HepG2 (cell line): Measurements from ENCODE around the gene ACVR1C. TPM values are rescaled to one million over a fixed set of nuclear protein-coding genes. Genes with fewer than 3 reads are reported as not detected.

Source experiments
- ATF4 ChIP-seq, 2 experiments: fragments of 450-650 bp in 1 of 2; sonication (generic) in 1 of 2; formaldehyde crosslinking; IDR thresholded peaks; 2 replicates each; pipeline versions ENCODE4 v1.5.0 to v1.8.0; 2020 to 2022; ENCODE audit warnings: mild to moderate bottlenecking in 1 of 2, missing genetic modification reagents in 1 of 2
- CHD4 ChIP-seq: fragments of 200-600 bp; sonication (generic); IDR thresholded peaks from 2 replicates; pipeline ENCODE4 v1.7.0; 2017; ENCODE audit warnings: mild to moderate bottlenecking, low read length, borderline replicate concordance
- FIP1L1 ChIP-seq: fragments of 200-400 bp; formaldehyde crosslinking; IDR thresholded peaks from 2 replicates; pipeline ENCODE4 v1.6.1; 2018; ENCODE audit warnings: low read depth, mild to moderate bottlenecking, low read length, moderate library complexity, borderline replicate concordance; ENCODE audit not compliant: insufficient read depth
- MAX ChIP-seq: IDR thresholded peaks from 2 replicates; pipeline ENCODE4 v1.6.1; 2012; ENCODE audit warnings: inconsistent platforms
- MTA1 ChIP-seq: sonication (generic); formaldehyde crosslinking; IDR thresholded peaks from 2 replicates; pipeline ENCODE4 v1.4.0; 2020; ENCODE audit warnings: missing genetic modification reagents, mild to moderate bottlenecking, borderline replicate concordance
- PLRG1 ChIP-seq: fragments of 450-650 bp; conservative IDR thresholded peaks from 2 replicates; pipeline ENCODE4 v1.6.1; 2016
- PRDM4 ChIP-seq: sonication (generic); formaldehyde crosslinking; IDR thresholded peaks from 2 replicates; pipeline ENCODE4 v1.9.0; 2021; ENCODE audit warnings: missing genetic modification reagents, borderline replicate concordance
- SMC3 ChIP-seq: IDR thresholded peaks from 2 replicates; pipeline ENCODE4 v1.6.1; 2011; ENCODE audit warnings: low read length, improper control_type of control experiment
- ZNF350 ChIP-seq: sonication (generic); formaldehyde crosslinking; IDR thresholded peaks from 2 replicates; pipeline ENCODE4 v1.4.0; 2020; ENCODE audit warnings: mild to moderate bottlenecking, low read depth, missing genetic modification reagents, borderline replicate concordance
- ZNF407 ChIP-seq: sonication (generic); formaldehyde crosslinking; IDR thresholded peaks from one replicate; pipeline ENCODE4 v1.5.1; 2020; ENCODE audit warnings: mild to moderate bottlenecking, missing genetic modification reagents; ENCODE audit errors: not compliant biosample characterization
- polyA plus RNA-seq, 8 experiments: library from polyadenylated mRNA; depleted of rRNA in 3 of 8; stranded (reverse) in 7 of 8; unstranded in 1 of 8; fragments of >200 nt; fragmentation: Illumina TruSeq in 4 of 8; extraction: Trizol in 4 of 8; gene quantifications; 2 replicates each; pipeline versions ENCODE4 v1.2.1 to v1.2.3, GENCODE V29; 2011 to 2016; ENCODE audit warnings: low read depth in 4 of 8, missing spikeins in 1 of 8, mixed read lengths in 1 of 8; ENCODE audit not compliant: insufficient read depth in 1 of 8
- total RNA-seq, 5 experiments: library from RNA; depleted of rRNA; stranded (reverse); fragments of >200 nt; fragmentation: Illumina TruSeq; extraction: Trizol; gene quantifications; 2 replicates each; pipeline ENCODE4 v1.2.3, GENCODE V29; 2016; ENCODE audit warnings: low read depth in 1 of 5
- TF ChIP-seq, protein P1 (sequence below): sonication (generic); formaldehyde crosslinking; IDR thresholded peaks from 2 replicates; pipeline ENCODE4 v1.5.0; 2020; ENCODE audit warnings: mild to moderate bottlenecking, missing genetic modification reagents, moderate library complexity
- TF ChIP-seq, protein P2 (sequence below): sonication (generic); formaldehyde crosslinking; IDR thresholded peaks from 2 replicates; pipeline ENCODE4 v1.4.0; 2020; ENCODE audit warnings: mild to moderate bottlenecking, low read depth, missing genetic modification reagents

Gene ACVR1C
- total and polyA plus RNA-seq, 2 of the 13 experiments (the other 11 are each of a cell fraction or from before 2014, with no cell fraction given): 0.05 to 1.0 TPM

DNA sequence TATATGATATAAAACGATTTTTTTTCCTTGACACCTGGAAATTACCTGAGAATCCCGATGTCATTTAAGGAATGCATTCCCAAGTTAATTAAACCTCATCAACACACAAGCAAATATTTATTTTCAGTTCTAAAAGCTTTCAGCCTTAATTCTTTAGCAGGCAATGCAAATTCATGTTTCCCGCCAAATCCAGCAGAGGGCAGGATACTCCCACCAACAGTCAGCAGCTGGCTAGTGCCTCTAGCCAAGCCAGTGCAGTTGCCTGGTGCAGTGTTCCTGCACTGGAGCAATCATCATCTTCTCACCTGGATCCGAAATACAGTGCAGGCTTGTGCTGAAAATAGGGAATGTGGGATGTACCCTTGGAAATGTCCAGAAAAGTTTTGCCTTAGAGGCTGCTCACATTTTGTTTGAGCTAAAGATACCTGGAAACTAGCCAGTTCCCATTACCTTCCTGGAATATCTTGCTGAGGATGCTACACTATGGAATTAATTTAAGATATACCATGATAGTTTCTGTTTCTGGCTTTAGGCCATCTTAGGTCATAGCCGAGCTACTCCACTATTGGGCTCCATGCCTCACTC, 136.4 kb downstream of the ACVR1C start (continued):
- TF ChIP-seq PLRG1 (no peak), FIP1L1 (no peak), MAX (no peak), ZNF407 (CRISPR knock-in tag) (no peak), ZNF350 (no peak), ATF4 (CRISPR knock-in tag; IDR thresholded peaks at IDR 0.05) (no peak), MTA1 (CRISPR knock-in tag) (no peak), SMC3 (peak; percentile 76), CHD4 (no peak), PRDM4 (CRISPR knock-in tag) (no peak)
- TF ChIP-seq, protein P1, sequence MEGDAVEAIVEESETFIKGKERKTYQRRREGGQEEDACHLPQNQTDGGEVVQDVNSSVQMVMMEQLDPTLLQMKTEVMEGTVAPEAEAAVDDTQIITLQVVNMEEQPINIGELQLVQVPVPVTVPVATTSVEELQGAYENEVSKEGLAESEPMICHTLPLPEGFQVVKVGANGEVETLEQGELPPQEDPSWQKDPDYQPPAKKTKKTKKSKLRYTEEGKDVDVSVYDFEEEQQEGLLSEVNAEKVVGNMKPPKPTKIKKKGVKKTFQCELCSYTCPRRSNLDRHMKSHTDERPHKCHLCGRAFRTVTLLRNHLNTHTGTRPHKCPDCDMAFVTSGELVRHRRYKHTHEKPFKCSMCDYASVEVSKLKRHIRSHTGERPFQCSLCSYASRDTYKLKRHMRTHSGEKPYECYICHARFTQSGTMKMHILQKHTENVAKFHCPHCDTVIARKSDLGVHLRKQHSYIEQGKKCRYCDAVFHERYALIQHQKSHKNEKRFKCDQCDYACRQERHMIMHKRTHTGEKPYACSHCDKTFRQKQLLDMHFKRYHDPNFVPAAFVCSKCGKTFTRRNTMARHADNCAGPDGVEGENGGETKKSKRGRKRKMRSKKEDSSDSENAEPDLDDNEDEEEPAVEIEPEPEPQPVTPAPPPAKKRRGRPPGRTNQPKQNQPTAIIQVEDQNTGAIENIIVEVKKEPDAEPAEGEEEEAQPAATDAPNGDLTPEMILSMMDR (CRISPR knock-in tag): peak; percentile 88
- TF ChIP-seq, protein P2, sequence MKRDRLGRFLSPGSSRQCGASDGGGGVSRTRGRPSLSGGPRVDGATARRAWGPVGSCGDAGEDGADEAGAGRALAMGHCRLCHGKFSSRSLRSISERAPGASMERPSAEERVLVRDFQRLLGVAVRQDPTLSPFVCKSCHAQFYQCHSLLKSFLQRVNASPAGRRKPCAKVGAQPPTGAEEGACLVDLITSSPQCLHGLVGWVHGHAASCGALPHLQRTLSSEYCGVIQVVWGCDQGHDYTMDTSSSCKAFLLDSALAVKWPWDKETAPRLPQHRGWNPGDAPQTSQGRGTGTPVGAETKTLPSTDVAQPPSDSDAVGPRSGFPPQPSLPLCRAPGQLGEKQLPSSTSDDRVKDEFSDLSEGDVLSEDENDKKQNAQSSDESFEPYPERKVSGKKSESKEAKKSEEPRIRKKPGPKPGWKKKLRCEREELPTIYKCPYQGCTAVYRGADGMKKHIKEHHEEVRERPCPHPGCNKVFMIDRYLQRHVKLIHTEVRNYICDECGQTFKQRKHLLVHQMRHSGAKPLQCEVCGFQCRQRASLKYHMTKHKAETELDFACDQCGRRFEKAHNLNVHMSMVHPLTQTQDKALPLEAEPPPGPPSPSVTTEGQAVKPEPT (CRISPR knock-in tag): no peak
